Fibroblast of lung (primary cell): ENCODE results near the gene EGFL6. TPM values are rescaled to one million over a fixed set of nuclear protein-coding genes. Genes with fewer than 3 reads are reported as not detected.
A peak's percentile ranks its signal among the peaks of the same experiment; 100 is the strongest.
"Not testable (repeated sequence)": the region's sequence is repeated elsewhere in the genome, so short reads cannot be mapped to it uniquely, and the experiment has no call there.

ENCODE experiments used
- DNase-seq, 2 donors: peaks; one replicate each; pipeline versions ENCODE4 v3.0.0 to v3.0.0-alpha.2; 2010; ENCODE audit warnings: low read depth in 2 of 2
- H2AFZ ChIP-seq: 2 replicates; pipeline ENCODE4 v1.5.1; 2012; ENCODE audit warnings: low read length, control low read depth, inconsistent platforms
- H3K27ac ChIP-seq: 2 replicates; pipeline ENCODE4 v1.5.1; 2011; ENCODE audit warnings: low read length, control low read depth; ENCODE audit not compliant: insufficient read depth
- H3K27me3 ChIP-seq: 2 replicates; pipeline ENCODE4 v1.5.1; 2011; ENCODE audit warnings: mild to moderate bottlenecking, low read length; ENCODE audit not compliant: control insufficient read depth, insufficient read depth
- H3K36me3 ChIP-seq: 2 replicates; pipeline ENCODE4 v1.5.1; 2011; ENCODE audit warnings: low read length; ENCODE audit not compliant: control insufficient read depth, insufficient read depth
- H3K4me1 ChIP-seq: 2 replicates; pipeline ENCODE4 v1.5.1; 2011; ENCODE audit warnings: low read length; ENCODE audit not compliant: control insufficient read depth, insufficient read depth; ENCODE audit errors: extremely low read depth
- H3K4me2 ChIP-seq: 2 replicates; pipeline ENCODE4 v1.5.1; 2011; ENCODE audit warnings: low read length, control low read depth; ENCODE audit not compliant: insufficient read depth; ENCODE audit errors: extremely low read depth
- H3K4me3 ChIP-seq, 4 experiments: fragments of 200-600 bp in 1 of 4; sonication (generic) in 1 of 4; replicated peaks in 1 of 4; 2 replicates each; pipeline ENCODE4 v1.5.1; 2011 to 2016; ENCODE audit warnings: low read length in 4 of 4, low read depth in 3 of 4, mild to moderate bottlenecking in 3 of 4, control low read depth in 2 of 4, inconsistent platforms in 1 of 4, mixed read lengths in 1 of 4; ENCODE audit not compliant: insufficient read depth in 1 of 4; ENCODE audit errors: control extremely low read depth in 1 of 4
- H3K79me2 ChIP-seq: 2 replicates; pipeline ENCODE4 v1.5.1; 2012; ENCODE audit warnings: mild to moderate bottlenecking, low read length, inconsistent platforms; ENCODE audit not compliant: control insufficient read depth, insufficient read depth
- H3K9ac ChIP-seq: 2 replicates; pipeline ENCODE4 v1.5.1; 2011; ENCODE audit warnings: mild to moderate bottlenecking, low read length, control low read depth; ENCODE audit not compliant: insufficient read depth
- H3K9me3 ChIP-seq: 2 replicates; pipeline ENCODE4 v1.5.1; 2012; ENCODE audit warnings: low read depth, low read length; ENCODE audit not compliant: control insufficient read depth, insufficient read depth
- H4K20me1 ChIP-seq: 2 replicates; pipeline ENCODE4 v1.5.1; 2011; ENCODE audit warnings: low read length; ENCODE audit not compliant: control insufficient read depth, insufficient read depth; ENCODE audit errors: extremely low read depth
- CTCF ChIP-seq, 2 donors: IDR thresholded peaks in 1 of 2; conservative IDR thresholded peaks in 1 of 2; 1 replicate in 1 of 2; 2 replicates in 1 of 2; pipeline ENCODE4 v1.5.1; 2011 to 2012; ENCODE audit warnings: low read length in 2 of 2, control low read depth in 1 of 2, inconsistent platforms in 1 of 2, low read depth in 1 of 2, mild to moderate bottlenecking in 1 of 2
- EZH2 ChIP-seq: IDR thresholded peaks from 2 replicates; pipeline ENCODE4 v1.5.1; 2012; ENCODE audit warnings: low read length, control low read depth, mild to moderate bottlenecking; ENCODE audit errors: missing control alignments
- polyA plus RNA-seq, 2 donors: library from polyadenylated mRNA; depleted of rRNA in 1 of 2; stranded (reverse) in 1 of 2; unstranded in 1 of 2; fragments of >200 nt; gene quantifications; 2 replicates each; pipeline ENCODE4 v1.2.1, GENCODE V29; 2011 to 2012; ENCODE audit warnings: missing spikeins in 1 of 2
- total RNA-seq: library from RNA; depleted of rRNA; stranded (reverse); fragments of >200 nt; gene quantifications from 2 replicates; pipeline ENCODE4 v1.2.1, GENCODE V29; 2014

EGFL6 gene
- total and polyA plus RNA-seq, 2 donors (not counting 1 experiment from before 2014, with no cell fraction given) = 0.17 to 0.32 TPM

- H3K27me3 ChIP-seq = no peaks in the 10 kb centered on the region
- no peak overlapping the region for H3K4me2 ChIP-seq
- H3K9ac ChIP-seq = no peak overlapping the region
- H3K4me1 ChIP-seq = no peaks in the 10 kb centered on the region
- no peaks in the 10 kb centered on the region for H4K20me1 ChIP-seq
- no peak overlapping the region for H3K4me3 ChIP-seq
- no peaks in the 10 kb centered on the region for H3K79me2 ChIP-seq
- no peak overlapping the region for H2AFZ ChIP-seq
- DNase-seq = no peak
- TF ChIP-seq EZH2 (no peak), CTCF (conservative IDR thresholded peaks at IDR 0.05 in 1 of 2, IDR thresholded peaks at IDR 0.05 in 1 of 2; ENCODE audit: low read depth in 1 of 2, low read length in 2 of 2) (no peak)
- H3K27ac ChIP-seq = no peak overlapping the region
- H3K36me3 ChIP-seq = no peaks in the 10 kb centered on the region
- no peaks in the 10 kb centered on the region for H3K9me3 ChIP-seq
Observed at GRCh38 chrX:13666836-13667235, 97.4 kb downstream of the EGFL6 start.

- Histone ChIP-seq H3K4me2 (no peak overlapping the region), H2AFZ (no peak overlapping the region), H3K9ac (no peak overlapping the region), H3K79me2 (no peaks in the 10 kb centered on the region), H3K27me3 (no peaks in the 10 kb centered on the region), H3K9me3 (no peaks in the 10 kb centered on the region), H3K27ac (no peak overlapping the region), H3K4me3 (no peak overlapping the region), H4K20me1 (no peaks in the 10 kb centered on the region), H3K36me3 (no peaks in the 10 kb centered on the region), H3K4me1 (no peaks in the 10 kb centered on the region)
- TF ChIP-seq EZH2 = no peak
- no peak for TF ChIP-seq CTCF (conservative IDR thresholded peaks at IDR 0.05 in 1 of 2, IDR thresholded peaks at IDR 0.05 in 1 of 2; ENCODE audit: low read depth in 1 of 2, low read length in 2 of 2)
- DNase-seq = no peak
Observed at GRCh38 chrX:13667919-13668318, 98.5 kb downstream of the EGFL6 start.

- Histone ChIP-seq H3K79me2 (no peaks in the 10 kb centered on the region), H4K20me1 (no peaks in the 10 kb centered on the region), H3K4me1 (no peaks in the 10 kb centered on the region), H3K4me2 (no peak overlapping the region), H3K9me3 (no peaks in the 10 kb centered on the region), H3K4me3 (no peak overlapping the region), H3K9ac (no peak overlapping the region), H3K27me3 (no peaks in the 10 kb centered on the region), H3K36me3 (no peaks in the 10 kb centered on the region), H3K27ac (no peak overlapping the region), H2AFZ (no peak overlapping the region)
- TF ChIP-seq EZH2 (no peak), CTCF (conservative IDR thresholded peaks at IDR 0.05 in 1 of 2, IDR thresholded peaks at IDR 0.05 in 1 of 2; ENCODE audit: low read depth in 1 of 2, low read length in 2 of 2) (no peak)
- peak; percentile 96 to 98 for DNase-seq
Observed at GRCh38 chrX:13669246-13669737, 99.9 kb downstream of the EGFL6 start.

- H3K4me2 ChIP-seq, H3K9me3 ChIP-seq, DNase-seq, H4K20me1 ChIP-seq, H3K27me3 ChIP-seq, H2AFZ ChIP-seq, H3K4me1 ChIP-seq, H3K9ac ChIP-seq, H3K4me3 ChIP-seq, H3K79me2 ChIP-seq, H3K27ac ChIP-seq, H3K36me3 ChIP-seq: not testable (repeated sequence)
Observed at GRCh38 chrX:13669755-13670154, 100.4 kb downstream of the EGFL6 start.
